Muscle of leg (tissue), 11 donors: ENCODE data around the gene KHK. TPM values are rescaled to one million over a fixed set of nuclear protein-coding genes. Genes with fewer than 3 reads are reported as not detected.
"Not testable (repeated sequence)": the region's sequence is repeated elsewhere in the genome, so short reads cannot be mapped to it uniquely, and the experiment has no call there.

Source experiments
- DNase-seq: peaks from one replicate; pipeline ENCODE4 v3.0.0; 2013
- H3K27ac ChIP-seq: one replicate; pipeline ENCODE4 v1.5.1; 2013; ENCODE audit warnings: mild to moderate bottlenecking, low read length, control low read depth
- H3K27me3 ChIP-seq: one replicate; pipeline ENCODE4 v1.6.1; 2013; ENCODE audit warnings: low read length; ENCODE audit not compliant: control insufficient read depth, insufficient read depth
- H3K36me3 ChIP-seq: one replicate; pipeline ENCODE4 v1.6.1; 2013; ENCODE audit warnings: low read length; ENCODE audit not compliant: control insufficient read depth, insufficient read depth
- H3K4me1 ChIP-seq: one replicate; pipeline ENCODE4 v1.6.1; 2013; ENCODE audit warnings: low read length; ENCODE audit not compliant: control insufficient read depth, insufficient read depth
- H3K4me3 ChIP-seq: one replicate; pipeline ENCODE4 v1.5.1; 2013; ENCODE audit warnings: low read length, control low read depth
- H3K9me3 ChIP-seq: replicated peaks from 2 replicates; pipeline ENCODE4 v1.6.1; 2013; ENCODE audit warnings: low read depth, low read length; ENCODE audit not compliant: control insufficient read depth
- WGBS: methylation state at CpG from one replicate; pipeline ENCODE4 v1.1.5; 2013; ENCODE audit warnings: missing lambda C conversion rate; ENCODE audit not compliant: insufficient coverage; 5-methylcytosine and 5-hydroxymethylcytosine counted together
- polyA plus RNA-seq, 8 donors: library from polyadenylated mRNA; unstranded; fragments of 120-200 nt; gene quantifications; one replicate each; pipeline versions ENCODE4 v1.2.1 to v1.2.3, GENCODE V29; 2013; ENCODE audit warnings: inconsistent platforms in 1 of 8, low replicate concordance in 1 of 8; ENCODE audit not compliant: insufficient read length in 8 of 8, insufficient read depth in 1 of 8
- total RNA-seq: library from RNA; stranded (reverse); fragments of 120-200 nt; gene quantifications from one replicate; pipeline ENCODE4 v1.2.4, GENCODE V29; 2013

Gene KHK
- total and polyA plus RNA-seq, 9 donors: 1.5 to 11.4 (median 2.2) TPM

GRCh38 chr2:27072920-27073319 is 13.7 kb upstream of the KHK start:
- peak; percentile 69 for DNase-seq
- H3K4me3 ChIP-seq: no peak overlapping the region
- H3K27me3 ChIP-seq: no peaks in the 10 kb centered on the region
- peaks cover 21% of the 10 kb centered on the region for H3K36me3 ChIP-seq
- H3K4me1 ChIP-seq: peaks cover 73% of the 10 kb centered on the region
- WGBS: 15% methylated on average over 2 of the region's 5 CpGs
- H3K27ac ChIP-seq: peak overlapping the region; percentile 98
- H3K9me3 ChIP-seq: no peaks in the 10 kb centered on the region

GRCh38 chr2:27073782-27074181 is 12.8 kb upstream of the KHK start:
- 55% methylated on average over 2 of the region's 2 CpGs for WGBS
- DNase-seq: no peak
- Histone ChIP-seq H3K4me1 (peaks cover 75% of the 10 kb centered on the region), H3K4me3 (no peak overlapping the region), H3K9me3 (no peaks in the 10 kb centered on the region), H3K36me3 (peaks cover 13% of the 10 kb centered on the region), H3K27me3 (no peaks in the 10 kb centered on the region), H3K27ac (peak overlapping the region; percentile 9)

- H3K27me3 ChIP-seq: no peaks in the 10 kb centered on the region
- H3K27ac ChIP-seq: peak overlapping the region; percentile 56
- H3K4me1 ChIP-seq: peaks cover 79% of the 10 kb centered on the region
- H3K36me3 ChIP-seq: peaks cover 2% of the 10 kb centered on the region
- DNase-seq: peak; percentile 67
- H3K4me3 ChIP-seq: no peak overlapping the region
- WGBS: 55% methylated on average over 3 of the region's 4 CpGs
- H3K9me3 ChIP-seq: no peaks in the 10 kb centered on the region
These were observed 11.6 kb upstream of the KHK start for GRCh38 chr2:27074738-27075565.

GRCh38 chr2:27075566-27075871 is 11.1 kb upstream of the KHK start:
- H3K9me3 ChIP-seq, H3K27me3 ChIP-seq, DNase-seq, H3K4me3 ChIP-seq, H3K36me3 ChIP-seq: not testable (repeated sequence)
- peaks cover 79% of the 10 kb centered on the region for H3K4me1 ChIP-seq
- peak overlapping the region; percentile 56 for H3K27ac ChIP-seq
- 72% methylated on average over 2 of the region's 6 CpGs for WGBS

GRCh38 chr2:27076323-27076722 is 10.2 kb upstream of the KHK start:
- H3K27ac ChIP-seq: peak overlapping the region; percentile 20
- no peaks in the 10 kb centered on the region for H3K36me3 ChIP-seq
- 50% methylated on average over 1 of the region's 4 CpGs for WGBS
- no peaks in the 10 kb centered on the region for H3K27me3 ChIP-seq
- no peak for DNase-seq
- peaks cover 84% of the 10 kb centered on the region for H3K4me1 ChIP-seq
- no peak overlapping the region for H3K4me3 ChIP-seq
- no peaks in the 10 kb centered on the region for H3K9me3 ChIP-seq

- DNase-seq: no peak
- H3K27me3 ChIP-seq: no peaks in the 10 kb centered on the region
- H3K4me3 ChIP-seq: no peak overlapping the region
- H3K9me3 ChIP-seq: no peaks in the 10 kb centered on the region
- H3K4me1 ChIP-seq: peaks cover 89% of the 10 kb centered on the region
- peak overlapping the region; percentile 75 for H3K27ac ChIP-seq
- peaks cover 3% of the 10 kb centered on the region for H3K36me3 ChIP-seq
- WGBS: 75% methylated on average over 7 of the region's 7 CpGs
These were observed 9.3 kb upstream of the KHK start for GRCh38 chr2:27077231-27077630.

GRCh38 chr2:27078267-27079194 is 8.0 kb upstream of the KHK start, which contains the start of gene EMILIN1:
TSS of gene EMILIN1 (plus strand) at chr2:27078615. CDS start at chr2:27079066, 451 bp downstream.
- Histone ChIP-seq H3K4me3 (peak within 1 kb of the TSS; percentile 49), H3K27me3 (no peaks in the 10 kb centered on the region), H3K36me3 (peaks cover 10% of the 10 kb centered on the region), H3K4me1 (peaks cover 91% of the 10 kb centered on the region), H3K9me3 (no peaks in the 10 kb centered on the region), H3K27ac (peak within 1 kb of the TSS; percentile 84)
- 1% methylated on average over 36 of the region's 41 CpGs for WGBS
- peak; percentile 99 for DNase-seq

GRCh38 chr2:27079233-27080139 is 7.1 kb upstream of the KHK start:
- H3K36me3 ChIP-seq: peaks cover 14% of the 10 kb centered on the region
- DNase-seq: no peak
- H3K9me3 ChIP-seq: no peaks in the 10 kb centered on the region
- no peaks in the 10 kb centered on the region for H3K27me3 ChIP-seq
- peaks cover 91% of the 10 kb centered on the region for H3K4me1 ChIP-seq
- WGBS: 29% methylated on average over 5 of the region's 14 CpGs
- peak overlapping the region; percentile 49 for H3K4me3 ChIP-seq
- peak overlapping the region; percentile 84 for H3K27ac ChIP-seq

- no peak for DNase-seq
- Histone ChIP-seq H3K9me3 (no peaks in the 10 kb centered on the region), H3K27me3 (no peaks in the 10 kb centered on the region), H3K4me3 (peak overlapping the region; percentile 49), H3K36me3 (peaks cover 14% of the 10 kb centered on the region), H3K4me1 (peaks cover 91% of the 10 kb centered on the region), H3K27ac (peak overlapping the region; percentile 33)
- 37% methylated on average over 7 of the region's 7 CpGs for WGBS
These were observed 6.5 kb upstream of the KHK start for GRCh38 chr2:27080140-27080469.
